AG08395 (cell line): ENCODE data around the gene CDC42BPB.
A peak's percentile ranks its signal among the peaks of the same experiment; 100 is the strongest.

Experiments used
- DNase-seq: peaks from one replicate; pipeline ENCODE4 v3.0.0; 2012; ENCODE audit warnings: mixed read lengths, low spot score

The CDC42BPB gene

GRCh38 chr14:103019236-103019635, 38.1 kb downstream of the CDC42BPB start:
- DNase-seq: no peak

GRCh38 chr14:103016594-103016993, 40.8 kb downstream of the CDC42BPB start:
- no peak for DNase-seq

- DNase-seq: no peak
Observed at GRCh38 chr14:103016071-103016470, 41.3 kb downstream of the CDC42BPB start.

- no peak for DNase-seq
Observed at GRCh38 chr14:103015426-103015825, 41.9 kb downstream of the CDC42BPB start.

GRCh38 chr14:103014466-103015228, 42.7 kb downstream of the CDC42BPB start:
- DNase-seq: peak; percentile 60

- DNase-seq: no peak
Observed at GRCh38 chr14:103013028-103013427, 44.3 kb downstream of the CDC42BPB start.

- no peak for DNase-seq
Observed at GRCh38 chr14:103009559-103009958, 47.8 kb downstream of the CDC42BPB start.

- DNase-seq: no peak
Observed at GRCh38 chr14:103008768-103009357, 48.5 kb downstream of the CDC42BPB start.

GRCh38 chr14:103008126-103008525, 49.2 kb downstream of the CDC42BPB start:
- no peak for DNase-seq

- DNase-seq: no peak
Observed at GRCh38 chr14:103007555-103007954, 49.8 kb downstream of the CDC42BPB start.

- DNase-seq: no peak
Observed at GRCh38 chr14:103006991-103007520, 50.3 kb downstream of the CDC42BPB start.

- DNase-seq: no peak
Observed at GRCh38 chr14:103006106-103006505, 51.2 kb downstream of the CDC42BPB start.

GRCh38 chr14:103003850-103004249, 53.5 kb downstream of the CDC42BPB start:
- DNase-seq: no peak

- DNase-seq: no peak
Observed at GRCh38 chr14:103003351-103003615, 54.1 kb downstream of the CDC42BPB start.

- DNase-seq: no peak
Observed at GRCh38 chr14:103002578-103003350, 54.6 kb downstream of the CDC42BPB start.

GRCh38 chr14:103001651-103002396, 55.5 kb downstream of the CDC42BPB start:
- no peak for DNase-seq

- no peak for DNase-seq
Observed at GRCh38 chr14:103001226-103001625, 56.1 kb downstream of the CDC42BPB start.

GRCh38 chr14:103000291-103000921, 56.9 kb downstream of the CDC42BPB start:
- no peak for DNase-seq

- DNase-seq: no peak
Observed at GRCh38 chr14:102999227-102999895, 58.0 kb downstream of the CDC42BPB start.

GRCh38 chr14:102998393-102998792, 59.0 kb downstream of the CDC42BPB start:
- no peak for DNase-seq

GRCh38 chr14:102996941-102997340, 60.4 kb downstream of the CDC42BPB start:
- no peak for DNase-seq
